K562 (cell line): ENCODE results near the gene SPAG16. TPM values are rescaled to one million over a fixed set of nuclear protein-coding genes. Genes with fewer than 3 reads are reported as not detected.

Source experiments
- ATAC-seq: fragments of 200-7000 bp; cut with Tn5 transposase; 3 replicates; pipeline ENCODE4 v1.9.1; 2020; ENCODE audit warnings: moderate library complexity
- BruUV-seq: library from RNA; stranded (reverse); fragments of 400-500 nt; replicated peaks from 2 replicates; lab custom pipeline; 2021; lab: Mats Ljungman, UMichigan
- CTCF ChIA-PET: fragments of 300-600 bp; formaldehyde crosslinking; extraction: SDS; loops from one replicate; lab custom pipeline; 2021; ENCODE audit warnings: low intra/inter-chr PET ratio; lab: Yijun Ruan, JAX
- POLR2A ChIA-PET: fragments of 300-600, 350-650 bp; sonication (Branson Sonifier 250); formaldehyde crosslinking; extraction: SDS; loops from one replicate; lab custom pipeline; 2021; ENCODE audit warnings: antibody characterized with exemption, inconsistent platforms; lab: Yijun Ruan, JAX
- DNase-seq, 4 experiments: peaks; one replicate each; pipeline versions ENCODE4 v3.0.0 to v3.0.0-alpha.2; 2011 to 2018; ENCODE audit warnings: low spot score in 3 of 4, mixed read lengths in 3 of 4; ENCODE audit errors: extremely low read depth in 1 of 4
- FAIRE-seq: peaks from 2 replicates; lab custom pipeline; 2011; peaks lifted over from hg19 to GRCh38; lab: Jason Lieb, UNC
- H2AFZ ChIP-seq: 2 replicates; pipeline ENCODE4 v1.6.0; 2011; ENCODE audit warnings: low read depth, low read length, control low read depth, inconsistent platforms
- H3K27ac ChIP-seq: fragments of 200-600 bp; 3 replicates; pipeline ENCODE4 v1.8.0; 2011; ENCODE audit warnings: low read depth, mild to moderate bottlenecking, control low read depth, inconsistent platforms, low read length, moderate library complexity, mixed read lengths; ENCODE audit errors: extremely low read depth
- H3K27me3 ChIP-seq, 2 experiments: fragments of 300-600 bp in 1 of 2; 2 replicates in 1 of 2; 3 replicates in 1 of 2; pipeline versions ENCODE4 v1.6.0 to v1.8.0; 2011; ENCODE audit warnings: inconsistent platforms in 2 of 2, low read length in 2 of 2, mild to moderate bottlenecking in 1 of 2, mixed read lengths in 1 of 2, moderate library complexity in 1 of 2; ENCODE audit not compliant: control insufficient read depth in 2 of 2, insufficient read depth in 2 of 2
- H3K36me3 ChIP-seq: fragments of 300-600 bp; 3 replicates; pipeline ENCODE4 v1.8.0; 2011; ENCODE audit warnings: mild to moderate bottlenecking, low read length, inconsistent platforms; ENCODE audit not compliant: control insufficient read depth, insufficient read depth
- H3K4me1 ChIP-seq, 2 experiments: fragments of 200-600 bp in 1 of 2; replicated peaks in 1 of 2; 2 replicates in 1 of 2; 3 replicates in 1 of 2; pipeline versions ENCODE4 v1.5.1 to v1.8.0; 2011; ENCODE audit warnings: inconsistent platforms in 2 of 2, low read length in 2 of 2, mild to moderate bottlenecking in 1 of 2, mixed read lengths in 1 of 2, moderate library complexity in 1 of 2; ENCODE audit not compliant: control insufficient read depth in 2 of 2, insufficient read depth in 2 of 2
- H3K4me2 ChIP-seq: 2 replicates; pipeline ENCODE4 v1.6.1; 2011; ENCODE audit warnings: low read length, control low read depth, inconsistent platforms, mixed read lengths; ENCODE audit not compliant: insufficient read depth
- H3K4me3 ChIP-seq: fragments of 200-600 bp; sonication (generic), shearing (Covaris generic); 2 replicates; pipeline ENCODE4 v1.5.1; 2016; ENCODE audit warnings: control low read depth, inconsistent platforms
- H3K79me2 ChIP-seq: fragments of 200-600 bp; 3 replicates; pipeline ENCODE4 v1.8.0; 2011; ENCODE audit warnings: low read length, inconsistent platforms; ENCODE audit not compliant: control insufficient read depth, insufficient read depth
- H3K9ac ChIP-seq, 2 experiments: 2 replicates each; pipeline versions ENCODE4 v1.6.0 to v1.6.1; 2011; ENCODE audit warnings: low read depth in 2 of 2, low read length in 2 of 2, control low read depth in 1 of 2, inconsistent platforms in 1 of 2, mild to moderate bottlenecking in 1 of 2, mixed read lengths in 1 of 2; ENCODE audit not compliant: insufficient read depth in 1 of 2
- H3K9me1 ChIP-seq: one replicate; pipeline ENCODE4 v1.6.0; 2011; ENCODE audit warnings: inconsistent platforms, mild to moderate bottlenecking, low read length, moderate library complexity; ENCODE audit not compliant: control insufficient read depth, insufficient read depth
- H3K9me3 ChIP-seq: replicated peaks from 2 replicates; pipeline ENCODE4 v1.5.1; 2011; ENCODE audit warnings: low read depth, low read length, inconsistent platforms; ENCODE audit not compliant: control insufficient read depth, insufficient read depth
- H4K20me1 ChIP-seq: replicated peaks from 2 replicates; pipeline ENCODE4 v1.6.1; 2011; ENCODE audit warnings: low read length, inconsistent platforms, mixed read lengths; ENCODE audit not compliant: control insufficient read depth, insufficient read depth
- EWSR1 ChIP-seq: fragments of 450-650 bp; IDR thresholded peaks from 2 replicates; pipeline ENCODE4 v1.6.1; 2018; ENCODE audit warnings: borderline replicate concordance, mild to moderate bottlenecking, low read depth, moderate library complexity; ENCODE audit not compliant: partially characterized antibody
- KAT8 ChIP-seq: fragments of 450-650 bp; IDR thresholded peaks from 2 replicates; pipeline ENCODE4 v1.6.1; 2016; ENCODE audit warnings: low read depth, mild to moderate bottlenecking
- MAX ChIP-seq: sonication (generic); formaldehyde crosslinking; IDR thresholded peaks from 2 replicates; pipeline ENCODE4 v1.9.0; 2022; ENCODE audit warnings: mild to moderate bottlenecking, missing genetic modification reagents
- MCM2 ChIP-seq: fragments of 450-650 bp; IDR thresholded peaks from 2 replicates; pipeline ENCODE4 v1.6.1; 2017; ENCODE audit warnings: low read depth, mild to moderate bottlenecking
- NEUROD1 ChIP-seq: fragments of 150-350 bp; IDR thresholded peaks from 2 replicates; pipeline ENCODE4 v1.6.1; 2014; ENCODE audit warnings: borderline replicate concordance, low read length, low read depth; ENCODE audit not compliant: partially characterized antibody
- ZKSCAN3 ChIP-seq: fragments of 250-450 bp; sonication (Bioruptor Pico); IDR thresholded peaks from 2 replicates; pipeline ENCODE4 v1.4.0; 2020
- ZMIZ1 ChIP-seq, 2 experiments: fragments of 150-350 bp in 1 of 2; IDR thresholded peaks; 2 replicates each; pipeline ENCODE4 v1.6.1; 2012 to 2016; ENCODE audit warnings: low read depth in 2 of 2, low read length in 2 of 2, mild to moderate bottlenecking in 1 of 2, moderate library complexity in 1 of 2
- ZNF146 ChIP-seq: IDR thresholded peaks from one replicate; pipeline ENCODE4 v1.6.1; 2018; ENCODE audit warnings: missing compliant biosample characterization; ENCODE audit not compliant: unreplicated experiment
- WGBS: fragments of 100-300 bp; shearing (Covaris generic); methylation state at CpG from one replicate; pipeline ENCODE4 v1.1.6; 2016; ENCODE audit warnings: low coverage, mixed read lengths; ENCODE audit not compliant: insufficient coverage; ENCODE audit errors: missing lambda C conversion rate; 5-methylcytosine and 5-hydroxymethylcytosine counted together
- in situ Hi-C: fragments of 300-500 bp; cut with MboI; formaldehyde crosslinking; loops from 4 replicates; pipeline ENCODE4 v1.15.0; 2018; ENCODE audit warnings: inconsistent platforms, mixed read lengths
- intact Hi-C: fragments of 100-400 bp; cut with micrococcal nuclease; formaldehyde crosslinking; loops from 2 replicates; pipeline ENCODE4 v1.14.2; 2022
- polyA plus RNA-seq, 8 experiments: library from polyadenylated mRNA; depleted of rRNA in 4 of 8; stranded (reverse) in 5 of 8; unstranded in 3 of 8; fragments of >200 nt; fragmentation: Nextera tagmentation in 2 of 8; fragmentation: Illumina TruSeq in 1 of 8; extraction: Ambion mirVana in 2 of 8; extraction: Trizol in 1 of 8; gene quantifications; 2 replicates each; pipeline versions ENCODE4 v1.2.1 to v1.2.3, GENCODE V29; 2011 to 2014; ENCODE audit warnings: inconsistent platforms in 1 of 8, missing spikeins in 1 of 8
- total RNA-seq, 7 experiments: library from RNA; depleted of rRNA in 6 of 7; stranded (reverse); fragments of >200 nt in 6 of 7; fragmentation: Illumina TruSeq in 2 of 7; extraction: Trizol in 2 of 7; gene quantifications; 2 replicates each; pipeline versions ENCODE4 v1.2.1 to v1.2.3, GENCODE V29; 2011 to 2021; ENCODE audit warnings: low replicate concordance in 1 of 7

SPAG16 gene
- total and polyA plus RNA-seq, 9 of the 15 experiments (the other 6 are each of a cell fraction or from before 2014, with no cell fraction given), result 0.98 to 5.9 (median 3.5) TPM

GRCh38 chr2:214325404-214325803 is 1041.1 kb downstream of the SPAG16 start (continued):
- TF ChIP-seq MAX (no peak), ZNF146 (CRISPR knock-in tag) (no peak), KAT8 (no peak)

- no peak overlapping the region for H3K4me2 ChIP-seq
- TF ChIP-seq EWSR1 (no peak), NEUROD1 (no peak), ZMIZ1 (IDR thresholded peaks at IDR 0.05; ENCODE audit: low read depth in 2 of 2, low read length in 2 of 2) (no peak), MCM2 (no peak), ZKSCAN3 (no peak)
Observed at GRCh38 chr2:214328941-214329340, 1044.7 kb downstream of the SPAG16 start.

More at GRCh38 chr2:214328941-214329340, 1044.7 kb downstream of the SPAG16 start:
- WGBS, result 0% methylated on average over 3 of the region's 3 CpGs
- no peaks in the 10 kb centered on the region for H3K79me2 ChIP-seq
- H2AFZ ChIP-seq, result no peak overlapping the region
- ATAC-seq (no peak), DNase-seq (no peak), FAIRE-seq (no peak)
- H3K4me1 ChIP-seq, result no peaks in the 10 kb centered on the region
- H3K4me3 ChIP-seq, result no peak overlapping the region
- no TSS peak for BruUV-seq
- H3K27me3 ChIP-seq, result no peaks in the 10 kb centered on the region
- H3K9me1 ChIP-seq, result no peaks in the 10 kb centered on the region
- no peak overlapping the region for H3K9ac ChIP-seq
- H3K27ac ChIP-seq, result no peak overlapping the region
- CTCF ChIA-PET, result no interaction called here
- POLR2A ChIA-PET, result no interaction called here
- H3K36me3 ChIP-seq, result no peaks in the 10 kb centered on the region
- no peaks in the 10 kb centered on the region for H4K20me1 ChIP-seq
- in situ Hi-C loops (no loop called here), intact Hi-C loops (no loop called here)
- H3K9me3 ChIP-seq, result no peaks in the 10 kb centered on the region
